Gastroesophageal sphincter (tissue), 4 donors: ENCODE measurements around the gene ITGB2. TPM values are rescaled to one million over a fixed set of nuclear protein-coding genes. Genes with fewer than 3 reads are reported as not detected.
A peak's percentile ranks its signal among the peaks of the same experiment; 100 is the strongest.

Experiments
- ATAC-seq: fragments of 150-250 bp; one replicate; pipeline ENCODE4 v1.9.1; 2016; ENCODE audit warnings: mild to moderate bottlenecking, moderate library complexity
- H3K27ac ChIP-seq, 4 donors: fragments of 200-600 bp; sonication (generic) in 3 of 4; 1 replicate in 3 of 4; 2 replicates in 1 of 4; pipeline ENCODE4 v1.5.1; 2016 to 2019
- H3K27me3 ChIP-seq: fragments of 200-600 bp; sonication (generic); one replicate; pipeline ENCODE4 v1.5.1; 2019
- H3K36me3 ChIP-seq, 2 donors: fragments of 200-600 bp; sonication (generic); one replicate each; pipeline ENCODE4 v1.5.1; 2019; ENCODE audit warnings: control low read depth in 1 of 2
- H3K4me1 ChIP-seq, 3 donors: fragments of 200-600 bp; sonication (generic); 1 replicate in 2 of 3; 2 replicates in 1 of 3; pipeline ENCODE4 v1.5.1; 2016 to 2019; ENCODE audit warnings: control low read depth in 2 of 3
- H3K4me3 ChIP-seq, 2 donors: fragments of 200-600 bp; sonication (generic); one replicate each; pipeline ENCODE4 v1.5.1; 2019; ENCODE audit warnings: mild to moderate bottlenecking in 1 of 2, moderate library complexity in 1 of 2
- H3K9me3 ChIP-seq, 3 donors: fragments of 200-600 bp; sonication (generic); one replicate each; pipeline ENCODE4 v1.5.1; 2017 to 2019; ENCODE audit warnings: control low read depth in 2 of 3
- CTCF ChIP-seq, 4 experiments: fragments of 200-600 bp in 2 of 4; fragments of 450-650 bp in 2 of 4; sonication (generic) in 1 of 4; IDR thresholded peaks; one replicate each; pipeline ENCODE4 v1.5.1; 2017 to 2019; ENCODE audit warnings: antibody characterized with exemption in 4 of 4, mild to moderate bottlenecking in 2 of 4, moderate library complexity in 2 of 4
- EP300 ChIP-seq: sonication (generic); formaldehyde crosslinking; IDR thresholded peaks from one replicate; pipeline ENCODE4 v1.6.1; 2017; ENCODE audit warnings: antibody characterized with exemption, mild to moderate bottlenecking
- POLR2A ChIP-seq, 2 donors: fragments of 450-650 bp; IDR thresholded peaks; one replicate each; pipeline ENCODE4 v1.6.1; 2017; ENCODE audit warnings: antibody characterized with exemption in 2 of 2, mild to moderate bottlenecking in 2 of 2, moderate library complexity in 1 of 2
- POLR2AphosphoS5 ChIP-seq: sonication (generic); formaldehyde crosslinking; IDR thresholded peaks from one replicate; pipeline ENCODE4 v1.6.1; 2017; ENCODE audit warnings: antibody characterized with exemption
- WGBS, 2 donors: methylation state at CpG; one replicate each; pipeline ENCODE4 v1.1.5; 2018; ENCODE audit warnings: low coverage in 1 of 2; 5-methylcytosine and 5-hydroxymethylcytosine counted together
- total RNA-seq, 4 donors: library from RNA; depleted of rRNA; stranded (reverse); fragments of >200 nt; gene quantifications; one replicate each; pipeline ENCODE4 v1.1.0, GENCODE V29; 2016

The ITGB2 gene
- 100 to 1,000 TPM in 1 of 4 donors, 10 to 100 TPM in 3; 10.4 to 112 (median 41.4) TPM for total RNA-seq

GRCh38 chr21:44920694-44921604 lies at the start of gene ITGB2:
Gene ITGB2 (minus strand): TSS chr21:44920899. CDS start chr21:44910782, 10,117 bp downstream.
- Histone ChIP-seq H3K27me3 (peaks cover 39% of the 10 kb centered on the region), H3K4me3 (peak within 1 kb of the TSS in 1 of 2 donors; percentile 43), H3K27ac (peak within 1 kb of the TSS in 1 of 4 donors; percentile 37), H3K4me1 (no peaks in the 10 kb centered on the region), H3K36me3 (no peaks in the 10 kb centered on the region), H3K9me3 (no peaks in the 10 kb centered on the region)
- 54 to 63% methylated on average over 1 to 13 of the region's 29 CpGs for WGBS, 2 donors
- ATAC-seq = no peak
- TF ChIP-seq POLR2A (IDR thresholded peaks at IDR 0.05) (no peak), EP300 (no peak), POLR2AphosphoS5 (no peak), CTCF (IDR thresholded peaks at IDR 0.05) (no peak)

- 75 to 80% methylated on average over 2 to 5 of the region's 24 CpGs for WGBS, 2 donors
- H3K4me1 ChIP-seq = peaks cover 0 to 83% (median 27%) of the 10 kb centered on the region in 3 donors
- peak; percentile 27 for ATAC-seq
- no peaks in the 10 kb centered on the region for H3K27me3 ChIP-seq
- H3K4me3 ChIP-seq = peak overlapping the region in 1 of 2 donors; percentile 0
- no peaks in the 10 kb centered on the region for H3K9me3 ChIP-seq
- TF ChIP-seq CTCF (IDR thresholded peaks at IDR 0.05) (peak in 1 of 4 experiments; percentile 49), POLR2AphosphoS5 (peak; percentile 48), EP300 (no peak), POLR2A (IDR thresholded peaks at IDR 0.05) (no peak)
- H3K27ac ChIP-seq = peak overlapping the region in 3 of 4 donors; percentile 60 to 90 (median 80)
- H3K36me3 ChIP-seq = peaks cover 0 to 48% of the 10 kb centered on the region in 2 donors
Observed at GRCh38 chr21:44969931-44970755, 49.4 kb upstream of the ITGB2 start.

GRCh38 chr21:44969066-44969670 lies 48.5 kb upstream of the ITGB2 start:
- TF ChIP-seq POLR2A (IDR thresholded peaks at IDR 0.05) = no peak
- no peak for TF ChIP-seq POLR2AphosphoS5
- no peak for TF ChIP-seq EP300
- no peak for TF ChIP-seq CTCF (IDR thresholded peaks at IDR 0.05)
- peak overlapping the region in 3 of 4 donors; percentile 60 to 90 (median 80) for H3K27ac ChIP-seq
- peaks cover 0 to 87% (median 27%) of the 10 kb centered on the region in 3 donors for H3K4me1 ChIP-seq
- no peaks in the 10 kb centered on the region for H3K27me3 ChIP-seq
- peaks cover 0 to 39% of the 10 kb centered on the region in 2 donors for H3K36me3 ChIP-seq
- no peak for ATAC-seq
- H3K4me3 ChIP-seq = peak overlapping the region in 1 of 2 donors; percentile 0
- 67 to 90% methylated on average over 1 to 2 of the region's 20 CpGs for WGBS, 2 donors
- H3K9me3 ChIP-seq = no peaks in the 10 kb centered on the region

GRCh38 chr21:44967082-44968047 lies 46.7 kb upstream of the ITGB2 start:
- H3K27ac ChIP-seq = peak overlapping the region; percentile 25 to 90 (median 70)

More at GRCh38 chr21:44967082-44968047, 46.7 kb upstream of the ITGB2 start:
- TF ChIP-seq POLR2A (IDR thresholded peaks at IDR 0.05) = no peak
- TF ChIP-seq CTCF (IDR thresholded peaks at IDR 0.05) = no peak
- TF ChIP-seq POLR2AphosphoS5 = no peak
- no peak for TF ChIP-seq EP300
- Histone ChIP-seq H3K36me3 (peaks cover 0 to 23% of the 10 kb centered on the region in 2 donors), H3K9me3 (no peaks in the 10 kb centered on the region), H3K27me3 (no peaks in the 10 kb centered on the region), H3K4me1 (peaks cover 0 to 98% (median 27%) of the 10 kb centered on the region in 3 donors), H3K4me3 (peak overlapping the region; percentile 16 to 50)
- WGBS, 2 donors = 80% methylated on average over 3 of the region's 38 CpGs; no CpG with 5 or more reads in 1 of the 2 donors
- ATAC-seq = peak; percentile 5
